Activated CD4-positive, alpha-beta T cell treated with anti-CD3 and anti-CD28 coated beads, Interleukin-2, amount 10 ng/mL, durations not matched to agents 7 days and 5 days (primary cell): Measurements from ENCODE around the gene ENKD1. TPM values are rescaled to one million over a fixed set of nuclear protein-coding genes. Genes with fewer than 3 reads are reported as not detected.

Experiments
- CTCF ChIA-PET: fragments of 350-600 bp; sonication (Branson Sonifier 250); formaldehyde crosslinking; loops from one replicate; lab custom pipeline; 2021; ENCODE audit warnings: antibody characterized with exemption; lab: Charles Lee
- POLR2A ChIA-PET: fragments of 350-600 bp; sonication (Branson Sonifier 250); formaldehyde crosslinking; loops from one replicate; lab custom pipeline; 2021; ENCODE audit warnings: antibody characterized with exemption; lab: Charles Lee
- DNase-seq: peaks from one replicate; pipeline ENCODE4 v3.0.0-alpha.2; 2020
- H3K27ac Mint-ChIP-seq: one replicate; pipeline ENCODE4 v1.8.0; 2021; ENCODE audit warnings: mild to moderate bottlenecking, moderate library complexity, mixed read lengths
- H3K27me3 Mint-ChIP-seq: one replicate; pipeline ENCODE4 v1.8.0; 2021; ENCODE audit warnings: mixed read lengths
- H3K36me3 Mint-ChIP-seq: one replicate; pipeline ENCODE4 v1.8.0; 2021; ENCODE audit warnings: low read depth, mixed read lengths
- H3K4me1 Mint-ChIP-seq: one replicate; pipeline ENCODE4 v1.8.0; 2021; ENCODE audit warnings: mixed read lengths
- H3K4me3 Mint-ChIP-seq: one replicate; pipeline ENCODE4 v1.8.0; 2021; ENCODE audit warnings: mild to moderate bottlenecking, moderate library complexity, mixed read lengths
- H3K9me3 Mint-ChIP-seq: one replicate; pipeline ENCODE4 v1.8.0; 2021; ENCODE audit warnings: mixed read lengths
- total RNA-seq, 2 experiments: library from RNA; stranded (reverse); gene quantifications; one replicate each; pipeline ENCODE4 v1.2.3, GENCODE V29; 2021

ENKD1 gene
- total RNA-seq, 2 experiments from 2014 or later = 8.0 to 8.2 TPM

DNA sequence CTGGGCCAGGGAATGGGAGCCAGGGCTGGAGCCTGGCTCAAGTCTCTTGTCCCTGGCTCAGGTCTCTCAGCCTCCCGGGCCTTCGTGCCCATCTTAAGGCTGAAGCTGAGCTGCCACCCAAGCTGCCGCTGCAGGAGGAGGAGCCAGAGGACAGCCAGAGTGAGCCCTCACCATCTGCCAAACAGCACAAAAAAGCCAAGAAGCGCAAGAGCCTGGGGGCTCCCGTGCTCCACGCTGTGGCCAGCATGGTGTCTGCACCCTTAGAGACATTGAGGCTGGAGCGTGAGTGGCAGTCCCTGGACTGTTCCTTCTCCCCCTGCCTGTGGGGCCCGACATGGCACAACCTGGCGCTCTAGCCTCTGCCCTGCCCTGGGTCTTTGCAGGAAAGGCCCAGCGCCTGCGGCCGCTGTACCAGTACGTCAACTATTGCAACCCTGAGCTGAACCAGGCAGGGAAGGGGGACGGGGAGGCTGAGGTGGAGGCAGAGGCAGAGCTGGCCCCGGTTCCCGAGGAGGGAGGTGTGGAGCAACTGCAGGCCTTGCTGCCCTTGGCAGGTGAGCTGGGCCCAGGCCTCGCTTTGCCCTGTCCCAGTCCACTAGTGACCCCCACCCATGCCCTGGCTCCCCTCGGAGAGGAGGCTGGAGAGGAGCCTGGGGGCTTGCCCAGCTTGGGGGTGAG is 1.4 kb upstream of the ENKD1 start:
- Mint-ChIP-seq H3K9me3 (no peaks in the 10 kb centered on the region), H3K4me3 (peak overlapping the region; percentile 84), H3K4me1 (peaks cover 37% of the 10 kb centered on the region), H3K36me3 (no peaks in the 10 kb centered on the region), H3K27ac (peak overlapping the region; percentile 41), H3K27me3 (no peaks in the 10 kb centered on the region)
- DNase-seq = peak; percentile 89
- CTCF ChIA-PET = interaction anchor here (0.6 to 14.5 kb wide), 31 partner anchors 9 to 359 kb away, joined by 3 to 177 read pairs (median 5); partner anchors contain the start of genes ATP6V0D1 and CTCF
- POLR2A ChIA-PET = interaction anchor here (1.2 kb wide), 1 partner anchor 105 kb away, joined by 3 read pairs; the partner anchor contains the start of gene CTCF

DNA sequence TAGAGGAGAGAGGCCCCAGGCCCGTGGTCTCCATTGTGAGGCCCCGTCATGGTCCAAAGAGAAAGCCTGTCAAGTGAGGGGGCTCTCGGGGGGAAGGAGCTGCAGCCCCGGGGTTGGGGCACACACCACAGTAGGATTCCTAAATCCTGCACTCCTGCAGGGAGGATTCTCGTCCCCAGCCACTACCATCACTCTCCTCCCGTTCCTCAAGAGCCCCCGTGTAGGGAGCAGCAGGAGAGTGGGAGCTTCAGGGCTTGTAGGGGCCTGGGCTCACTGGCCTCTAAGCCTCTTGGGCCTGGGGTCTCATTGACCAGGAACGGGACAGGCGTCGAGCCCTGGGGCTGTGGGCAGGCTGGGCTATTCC is 885 bp upstream of the ENKD1 start:
- Mint-ChIP-seq H3K27ac (peak overlapping the region; percentile 85), H3K4me1 (peaks cover 34% of the 10 kb centered on the region), H3K36me3 (no peaks in the 10 kb centered on the region), H3K9me3 (no peaks in the 10 kb centered on the region), H3K4me3 (peak overlapping the region; percentile 84), H3K27me3 (no peaks in the 10 kb centered on the region)
- POLR2A ChIA-PET = interaction anchor here (1.2 kb wide), 1 partner anchor 105 kb away, joined by 3 read pairs; the partner anchor contains the start of gene CTCF
- no peak for DNase-seq
- CTCF ChIA-PET = interaction anchor here (0.6 to 14.5 kb wide), 29 partner anchors 9 to 359 kb away, joined by 3 to 177 read pairs (median 5); partner anchors contain the start of genes ATP6V0D1 and CTCF

DNA sequence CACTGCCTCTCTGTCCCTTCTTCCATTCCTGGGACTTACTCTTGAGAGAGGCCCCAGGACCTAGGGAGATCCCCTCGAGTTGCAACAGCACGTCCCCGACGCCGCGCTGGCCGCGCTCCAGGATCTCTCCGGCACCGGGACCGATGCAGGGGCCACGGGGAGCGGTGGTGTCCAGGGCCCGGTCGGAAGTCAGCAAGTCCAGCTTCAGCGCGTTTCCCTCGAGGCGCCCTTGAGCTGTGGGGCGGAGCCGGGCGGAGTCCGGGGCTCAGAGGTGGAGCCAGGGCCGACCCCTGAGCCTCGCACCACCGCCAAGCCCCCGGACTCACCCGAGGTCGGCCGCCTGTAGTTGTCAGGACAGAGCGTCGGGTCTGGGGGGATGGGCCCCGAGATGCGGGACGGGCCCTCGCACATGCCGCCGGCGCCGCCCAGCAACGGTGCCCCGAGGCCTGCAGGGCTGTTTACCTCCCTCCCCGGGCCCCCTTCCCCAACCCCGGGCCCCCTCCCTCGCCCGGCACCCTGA is 458 bp downstream of the ENKD1 start:
- no peak for DNase-seq
- no peaks in the 10 kb centered on the region for H3K36me3 Mint-ChIP-seq

GRCh38 chr16:67665598-67665997 is 952 bp downstream of the ENKD1 start:
- DNase-seq = no peak
- Mint-ChIP-seq H3K9me3 (no peaks in the 10 kb centered on the region), H3K4me3 (peak overlapping the region; percentile 70), H3K27me3 (no peaks in the 10 kb centered on the region), H3K4me1 (peaks cover 45% of the 10 kb centered on the region), H3K27ac (no peak overlapping the region), H3K36me3 (no peaks in the 10 kb centered on the region)
- CTCF ChIA-PET = interaction anchor here (0.8 to 14.5 kb wide), 8 partner anchors 21 to 143 kb away, joined by 3 to 177 read pairs (median 6); partner anchors contain the start of gene CARMIL2
- POLR2A ChIA-PET = interaction anchor here (1.1 kb wide), 1 partner anchor 186 kb away, joined by 3 read pairs; no protein-coding TSS in a partner anchor

More for the DNA sequence above, 458 bp downstream of the ENKD1 start:
- Mint-ChIP-seq H3K4me3 (peak overlapping the region; percentile 70), H3K4me1 (peaks cover 43% of the 10 kb centered on the region), H3K27ac (no peak overlapping the region), H3K9me3 (no peaks in the 10 kb centered on the region), H3K27me3 (no peaks in the 10 kb centered on the region)
- ChIA-PET POLR2A (interaction anchor here (1.1 kb wide), 1 partner anchor 187 kb away, joined by 3 read pairs; no protein-coding TSS in a partner anchor), CTCF (interaction anchor here (0.8 to 14.5 kb wide), 9 partner anchors 21 to 150 kb away, joined by 3 to 177 read pairs (median 18); partner anchors contain the start of genes CARMIL2 and CTCF)

DNA sequence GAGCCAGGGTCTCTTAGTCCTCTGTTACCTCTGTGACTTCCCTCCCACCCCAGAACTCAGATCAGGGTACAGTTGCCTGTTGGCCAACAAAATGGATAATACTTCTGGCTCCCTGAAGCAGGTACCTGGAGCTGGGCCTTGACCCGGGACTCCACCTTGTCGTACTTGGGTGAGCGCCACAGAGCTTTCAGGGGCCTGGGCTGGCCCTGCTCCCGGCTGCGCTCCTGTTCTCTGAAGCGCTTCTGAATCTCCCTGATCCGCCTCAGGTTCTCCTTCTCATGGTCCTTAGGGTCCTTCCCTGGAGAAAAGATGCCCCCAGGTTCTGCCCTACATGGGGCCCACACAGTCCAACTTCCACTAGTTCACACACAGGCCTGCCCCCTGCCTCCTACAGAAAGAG is 1.7 kb downstream of the ENKD1 start:
- Mint-ChIP-seq H3K27ac (no peak overlapping the region), H3K9me3 (no peaks in the 10 kb centered on the region), H3K27me3 (no peaks in the 10 kb centered on the region), H3K36me3 (no peaks in the 10 kb centered on the region), H3K4me1 (peaks cover 45% of the 10 kb centered on the region), H3K4me3 (peak overlapping the region; percentile 30)
- DNase-seq = no peak
- POLR2A ChIA-PET = no interaction called here
- CTCF ChIA-PET = interaction anchor here (0.9 to 14.5 kb wide), 9 partner anchors 8 to 152 kb away, joined by 3 to 177 read pairs (median 6); partner anchors contain the start of gene CARMIL2

- no peaks in the 10 kb centered on the region for H3K36me3 Mint-ChIP-seq
- H3K9me3 Mint-ChIP-seq = no peaks in the 10 kb centered on the region
- H3K27ac Mint-ChIP-seq = no peak overlapping the region
- no peaks in the 10 kb centered on the region for H3K27me3 Mint-ChIP-seq
- POLR2A ChIA-PET = no interaction called here
- CTCF ChIA-PET = interaction anchor here (0.9 to 14.5 kb wide), 9 partner anchors 9 to 170 kb away, joined by 3 to 177 read pairs (median 5); partner anchors contain the start of gene CARMIL2
- peaks cover 45% of the 10 kb centered on the region for H3K4me1 Mint-ChIP-seq
- DNase-seq = no peak
- H3K4me3 Mint-ChIP-seq = no peak overlapping the region
Measured at GRCh38 chr16:67664258-67664657, 2.3 kb downstream of the ENKD1 start.

GRCh38 chr16:67663877-67664222 is 2.7 kb downstream of the ENKD1 start:
- no peaks in the 10 kb centered on the region for H3K9me3 Mint-ChIP-seq
- DNase-seq = no peak
- H3K4me1 Mint-ChIP-seq = peaks cover 49% of the 10 kb centered on the region
- no peak overlapping the region for H3K4me3 Mint-ChIP-seq
- ChIA-PET CTCF (interaction anchor here (0.9 to 14.5 kb wide), 12 partner anchors 13 to 170 kb away, joined by 3 to 177 read pairs (median 4); partner anchors contain the start of gene CARMIL2), POLR2A (no interaction called here)
- peaks cover under 1% of the 10 kb centered on the region for H3K36me3 Mint-ChIP-seq
- no peak overlapping the region for H3K27ac Mint-ChIP-seq
- H3K27me3 Mint-ChIP-seq = no peaks in the 10 kb centered on the region

GRCh38 chr16:67663151-67663876 is 3.2 kb downstream of the ENKD1 start:
- H3K27me3 Mint-ChIP-seq = no peaks in the 10 kb centered on the region
- ChIA-PET POLR2A (no interaction called here), CTCF (interaction anchor here (0.6 to 14.5 kb wide), 16 partner anchors 13 to 179 kb away, joined by 3 to 177 read pairs (median 4); partner anchors contain the start of gene CARMIL2)
- no peaks in the 10 kb centered on the region for H3K9me3 Mint-ChIP-seq
- no peak overlapping the region for H3K4me3 Mint-ChIP-seq
- H3K4me1 Mint-ChIP-seq = peaks cover 50% of the 10 kb centered on the region
- peak; percentile 50 for DNase-seq
- no peak overlapping the region for H3K27ac Mint-ChIP-seq
- H3K36me3 Mint-ChIP-seq = peaks cover 3% of the 10 kb centered on the region

DNA sequence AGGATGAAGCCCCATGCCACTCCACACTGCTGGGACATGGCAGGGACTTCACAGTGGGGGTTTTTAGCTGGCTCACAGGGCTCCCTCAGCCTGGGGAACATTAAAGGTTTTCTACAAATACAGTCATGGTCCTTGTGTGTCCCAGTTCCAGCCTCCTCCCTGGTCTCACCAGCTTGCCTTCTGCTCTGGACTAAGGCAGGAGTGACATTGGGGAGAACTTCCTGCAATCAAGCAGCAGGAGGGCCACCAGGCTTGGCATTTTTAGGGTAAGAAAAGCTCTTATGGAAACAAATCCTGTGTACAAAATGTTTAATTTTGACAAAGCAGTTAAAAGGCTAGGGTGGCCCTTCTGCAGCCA is 3.9 kb downstream of the ENKD1 start:
- Mint-ChIP-seq H3K27ac (no peak overlapping the region), H3K4me1 (peaks cover 48% of the 10 kb centered on the region), H3K4me3 (no peak overlapping the region), H3K27me3 (no peaks in the 10 kb centered on the region), H3K36me3 (peaks cover 8% of the 10 kb centered on the region), H3K9me3 (no peaks in the 10 kb centered on the region)
- ChIA-PET POLR2A (no interaction called here), CTCF (interaction anchor here (0.8 to 14.5 kb wide), 12 partner anchors 14 to 178 kb away, joined by 3 to 177 read pairs (median 4); partner anchors contain the start of gene CARMIL2)
- DNase-seq = no peak

- Mint-ChIP-seq H3K4me3 (peak overlapping the region; percentile 87), H3K27me3 (no peaks in the 10 kb centered on the region), H3K36me3 (peaks cover 10% of the 10 kb centered on the region), H3K4me1 (peaks cover 42% of the 10 kb centered on the region), H3K9me3 (no peaks in the 10 kb centered on the region), H3K27ac (no peak overlapping the region)
- no peak for DNase-seq
- ChIA-PET CTCF (interaction anchor here (0.8 to 14.5 kb wide), 8 partner anchors 17 to 178 kb away, joined by 3 to 177 read pairs (median 6); partner anchors contain the start of gene CARMIL2), POLR2A (no interaction called here)
Measured at GRCh38 chr16:67661886-67662652, 4.5 kb downstream of the ENKD1 start.

DNA sequence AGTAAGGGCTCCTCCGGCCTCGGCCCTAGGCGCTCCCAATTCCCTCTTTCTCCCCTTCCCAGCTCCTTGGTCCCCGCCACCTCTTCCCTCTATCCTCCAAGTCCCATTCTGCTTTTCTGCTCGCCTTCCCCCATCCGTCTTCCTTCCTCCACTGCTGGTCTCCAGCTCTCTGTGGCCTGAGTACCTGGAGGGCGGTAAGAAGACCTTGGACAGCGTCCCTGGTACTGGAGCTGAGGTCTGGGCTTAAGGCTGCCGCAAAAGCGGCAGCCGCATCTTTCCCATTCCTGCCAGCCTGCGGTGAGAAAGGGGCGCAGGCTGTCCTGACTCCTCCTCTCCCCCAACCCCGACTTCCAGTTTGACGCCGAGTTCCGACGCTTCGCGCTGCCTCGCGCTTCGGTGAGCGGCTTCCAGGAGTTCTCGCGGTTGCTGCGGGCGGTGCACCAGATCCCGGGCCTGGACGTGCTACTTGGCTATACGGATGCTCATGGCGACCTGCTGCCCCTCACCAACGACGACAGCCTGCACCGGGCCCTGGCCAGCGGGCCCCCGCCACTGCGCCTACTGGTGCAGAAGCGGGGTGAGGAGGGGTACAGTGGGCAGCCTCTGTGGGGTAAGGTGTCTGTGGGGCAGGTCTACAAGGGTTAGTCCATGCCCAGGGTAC is 5.3 kb downstream of the ENKD1 start:
- Mint-ChIP-seq H3K4me3 (peak overlapping the region; percentile 87), H3K27ac (peak overlapping the region; percentile 83), H3K4me1 (peaks cover 39% of the 10 kb centered on the region), H3K36me3 (peaks cover 10% of the 10 kb centered on the region), H3K9me3 (no peaks in the 10 kb centered on the region), H3K27me3 (no peaks in the 10 kb centered on the region)
- CTCF ChIA-PET = interaction anchor here (0.6 to 14.5 kb wide), 2 partner anchors 139 to 204 kb away, joined by 3 to 177 read pairs; no protein-coding TSS in a partner anchor
- POLR2A ChIA-PET = interaction anchor here (0.6 to 1.3 kb wide), 2 partner anchors 16 to 23 kb away, joined by 4 read pairs; partner anchors contain the start of gene CARMIL2
- no peak for DNase-seq
